GM21576 (cell line): Measurements from ENCODE around the gene LRBA.

ENCODE experiments used
- ATAC-seq: cut with Tn5 transposase; IDR thresholded peaks from one replicate; pipeline ENCODE4 v1.9.1; 2021; ENCODE audit warnings: mild to moderate bottlenecking, moderate library complexity; ENCODE audit not compliant: unreplicated experiment

LRBA gene

GRCh38 chr4:150818661-150819060 is 196.4 kb downstream of the LRBA start:
- ATAC-seq: no peak

- ATAC-seq: no peak
Observed at GRCh38 chr4:150817804-150818528, 197.1 kb downstream of the LRBA start.

GRCh38 chr4:150817017-150817416 is 198.1 kb downstream of the LRBA start:
- ATAC-seq: no peak

GRCh38 chr4:150816491-150816890 is 198.6 kb downstream of the LRBA start:
- no peak for ATAC-seq

- ATAC-seq: no peak
Observed at GRCh38 chr4:150814873-150815272, 200.2 kb downstream of the LRBA start.

- ATAC-seq: no peak
Observed at GRCh38 chr4:150805183-150806025, 209.7 kb downstream of the LRBA start.

- no peak for ATAC-seq
Observed at GRCh38 chr4:150801833-150802232, 213.3 kb downstream of the LRBA start.

GRCh38 chr4:150799207-150799606 is 215.9 kb downstream of the LRBA start:
- ATAC-seq: no peak

GRCh38 chr4:150794706-150795105 is 220.4 kb downstream of the LRBA start:
- ATAC-seq: no peak

GRCh38 chr4:150789864-150790263 is 225.2 kb downstream of the LRBA start:
- no peak for ATAC-seq

GRCh38 chr4:150784939-150785338 is 230.1 kb downstream of the LRBA start:
- no peak for ATAC-seq

GRCh38 chr4:150784305-150784704 is 230.8 kb downstream of the LRBA start:
- ATAC-seq: no peak

- no peak for ATAC-seq
Observed at GRCh38 chr4:150782921-150783320, 232.2 kb downstream of the LRBA start.

- no peak for ATAC-seq
Observed at GRCh38 chr4:150782311-150782710, 232.8 kb downstream of the LRBA start.

- ATAC-seq: no peak
Observed at GRCh38 chr4:150781191-150781590, 233.9 kb downstream of the LRBA start.

- no peak for ATAC-seq
Observed at GRCh38 chr4:150779707-150780106, 235.4 kb downstream of the LRBA start.

GRCh38 chr4:150773729-150774449 is 241.2 kb downstream of the LRBA start:
- no peak for ATAC-seq

- no peak for ATAC-seq
Observed at GRCh38 chr4:150773032-150773431, 242.1 kb downstream of the LRBA start.

- no peak for ATAC-seq
Observed at GRCh38 chr4:150771382-150771781, 243.7 kb downstream of the LRBA start.

- no peak for ATAC-seq
Observed at GRCh38 chr4:150769845-150770244, 245.2 kb downstream of the LRBA start.

GRCh38 chr4:150769248-150769647 is 245.8 kb downstream of the LRBA start:
- no peak for ATAC-seq

GRCh38 chr4:150768497-150768896 is 246.6 kb downstream of the LRBA start:
- no peak for ATAC-seq
